GM12891 (cell line): Measurements from ENCODE around the gene NPBWR2.

Experiments used
- POLR2A ChIP-seq: IDR thresholded peaks from 2 replicates; pipeline ENCODE4 v1.6.1; 2011; ENCODE audit warnings: low read depth, low read length, control low read depth
- POLR2AphosphoS5 ChIP-seq: IDR thresholded peaks from 2 replicates; pipeline ENCODE4 v1.6.1; 2011; ENCODE audit warnings: low read depth, low read length, control low read depth
- TAF1 ChIP-seq: IDR thresholded peaks from 2 replicates; pipeline ENCODE4 v1.6.1; 2011; ENCODE audit warnings: low read depth, low read length, control low read depth

GRCh38 chr20:64103871-64104666 lies 3.3 kb downstream of the NPBWR2 start:
- TF ChIP-seq TAF1, result no peak
- TF ChIP-seq POLR2AphosphoS5, result no peak
- no peak for TF ChIP-seq POLR2A
